Thyroid gland (tissue), 4 donors: ENCODE data around the gene HMOX1.

Experiments used
- POLR2A ChIP-seq, 2 donors: fragments of 450-650 bp; IDR thresholded peaks; one replicate each; pipeline ENCODE4 v1.6.1; 2017; ENCODE audit warnings: antibody characterized with exemption in 2 of 2, mild to moderate bottlenecking in 2 of 2, moderate library complexity in 1 of 2
- TF ChIP-seq, protein P1 (sequence below), 6 experiments: fragments of 200-600 bp in 3 of 6; fragments of 450-650 bp in 3 of 6; sonication (generic) in 3 of 6; IDR thresholded peaks; one replicate each; pipeline ENCODE4 v1.5.1; 2016 to 2019; ENCODE audit warnings: antibody characterized with exemption in 6 of 6, mild to moderate bottlenecking in 2 of 6, inconsistent platforms in 1 of 6, moderate library complexity in 1 of 6

DNA sequence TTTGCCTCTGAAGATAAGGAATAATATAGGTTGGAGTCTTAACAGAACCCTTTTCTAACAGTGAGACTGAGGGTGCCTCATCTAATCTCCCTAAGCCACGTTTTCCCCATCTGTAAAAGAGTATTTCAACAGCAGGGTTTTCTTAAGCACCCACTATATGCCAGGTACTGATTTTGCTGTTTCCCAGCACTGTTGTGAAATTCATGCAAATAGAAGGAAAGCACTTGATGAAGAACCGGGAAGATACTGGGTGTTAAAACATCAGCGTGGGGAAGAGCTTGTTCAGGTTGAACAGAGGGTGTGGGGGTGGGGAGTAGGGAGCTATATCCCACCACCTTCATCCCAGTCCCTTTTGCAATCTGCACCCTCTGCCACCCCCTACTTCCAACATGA lies 2.8 kb downstream of the HMOX1 start:
- TF ChIP-seq, protein P1, sequence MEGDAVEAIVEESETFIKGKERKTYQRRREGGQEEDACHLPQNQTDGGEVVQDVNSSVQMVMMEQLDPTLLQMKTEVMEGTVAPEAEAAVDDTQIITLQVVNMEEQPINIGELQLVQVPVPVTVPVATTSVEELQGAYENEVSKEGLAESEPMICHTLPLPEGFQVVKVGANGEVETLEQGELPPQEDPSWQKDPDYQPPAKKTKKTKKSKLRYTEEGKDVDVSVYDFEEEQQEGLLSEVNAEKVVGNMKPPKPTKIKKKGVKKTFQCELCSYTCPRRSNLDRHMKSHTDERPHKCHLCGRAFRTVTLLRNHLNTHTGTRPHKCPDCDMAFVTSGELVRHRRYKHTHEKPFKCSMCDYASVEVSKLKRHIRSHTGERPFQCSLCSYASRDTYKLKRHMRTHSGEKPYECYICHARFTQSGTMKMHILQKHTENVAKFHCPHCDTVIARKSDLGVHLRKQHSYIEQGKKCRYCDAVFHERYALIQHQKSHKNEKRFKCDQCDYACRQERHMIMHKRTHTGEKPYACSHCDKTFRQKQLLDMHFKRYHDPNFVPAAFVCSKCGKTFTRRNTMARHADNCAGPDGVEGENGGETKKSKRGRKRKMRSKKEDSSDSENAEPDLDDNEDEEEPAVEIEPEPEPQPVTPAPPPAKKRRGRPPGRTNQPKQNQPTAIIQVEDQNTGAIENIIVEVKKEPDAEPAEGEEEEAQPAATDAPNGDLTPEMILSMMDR (IDR thresholded peaks at IDR 0.05): no peak
- TF ChIP-seq POLR2A (IDR thresholded peaks at IDR 0.05): no peak
